MCF 10A (cell line): ENCODE results near the gene SHLD1. TPM values are rescaled to one million over a fixed set of nuclear protein-coding genes. Genes with fewer than 3 reads are reported as not detected.

Source experiments
- BruUV-seq: library from RNA; stranded (reverse); fragments of 400-500 nt; replicated peaks from 2 replicates; lab custom pipeline; 2021; lab: Mats Ljungman, UMichigan
- CTCF ChIA-PET: fragments of 300-600 bp; sonication (Branson Sonifier 250); formaldehyde crosslinking; extraction: SDS; loops from one replicate; lab custom pipeline; 2021; ENCODE audit warnings: antibody characterized with exemption, inconsistent platforms; lab: Yijun Ruan, JAX
- POLR2A ChIA-PET: fragments of 300-600, 350-650 bp; sonication (Branson Sonifier 250); formaldehyde crosslinking; extraction: SDS; loops from one replicate; lab custom pipeline; 2020; ENCODE audit warnings: antibody characterized with exemption, inconsistent platforms; lab: Yijun Ruan, JAX
- DNase-seq: peaks from one replicate; pipeline ENCODE4 v3.0.0-alpha.2; 2018; ENCODE audit not compliant: unreplicated experiment
- H3K27ac Mint-ChIP-seq: one replicate; pipeline ENCODE4 v1.8.0; 2022; ENCODE audit warnings: mild to moderate bottlenecking, low read depth, mixed read lengths; ENCODE audit not compliant: unreplicated experiment
- H3K27me3 Mint-ChIP-seq: one replicate; pipeline ENCODE4 v1.8.0; 2022; ENCODE audit warnings: mixed read lengths; ENCODE audit not compliant: insufficient read depth, unreplicated experiment
- H3K36me3 Mint-ChIP-seq: one replicate; pipeline ENCODE4 v1.8.0; 2022; ENCODE audit warnings: mild to moderate bottlenecking, moderate library complexity, mixed read lengths; ENCODE audit not compliant: insufficient read depth, unreplicated experiment
- H3K4me1 Mint-ChIP-seq: one replicate; pipeline ENCODE4 v1.8.0; 2022; ENCODE audit warnings: mixed read lengths; ENCODE audit not compliant: insufficient read depth, unreplicated experiment
- H3K4me3 Mint-ChIP-seq: one replicate; pipeline ENCODE4 v1.8.0; 2022; ENCODE audit warnings: mild to moderate bottlenecking, moderate library complexity, mixed read lengths; ENCODE audit not compliant: unreplicated experiment
- H3K9me3 Mint-ChIP-seq: one replicate; pipeline ENCODE4 v1.8.0; 2022; ENCODE audit warnings: mixed read lengths; ENCODE audit not compliant: unreplicated experiment
- CTCF ChIP-seq: fragments of 200-600 bp; IDR thresholded peaks from one replicate; pipeline ENCODE4 v1.8.0; 2022; ENCODE audit warnings: antibody characterized with exemption, mild to moderate bottlenecking; ENCODE audit not compliant: unreplicated experiment
- intact Hi-C: fragments of 100-400 bp; cut with micrococcal nuclease; formaldehyde crosslinking; loops from 2 replicates; pipeline ENCODE4 v1.14.1; 2022
- total RNA-seq: library from RNA; stranded (reverse); gene quantifications from 2 replicates; pipeline ENCODE4 v1.2.3, GENCODE V29; 2022

The SHLD1 gene
- total RNA-seq, 1 experiment from 2014 or later = 2.3 TPM

DNA sequence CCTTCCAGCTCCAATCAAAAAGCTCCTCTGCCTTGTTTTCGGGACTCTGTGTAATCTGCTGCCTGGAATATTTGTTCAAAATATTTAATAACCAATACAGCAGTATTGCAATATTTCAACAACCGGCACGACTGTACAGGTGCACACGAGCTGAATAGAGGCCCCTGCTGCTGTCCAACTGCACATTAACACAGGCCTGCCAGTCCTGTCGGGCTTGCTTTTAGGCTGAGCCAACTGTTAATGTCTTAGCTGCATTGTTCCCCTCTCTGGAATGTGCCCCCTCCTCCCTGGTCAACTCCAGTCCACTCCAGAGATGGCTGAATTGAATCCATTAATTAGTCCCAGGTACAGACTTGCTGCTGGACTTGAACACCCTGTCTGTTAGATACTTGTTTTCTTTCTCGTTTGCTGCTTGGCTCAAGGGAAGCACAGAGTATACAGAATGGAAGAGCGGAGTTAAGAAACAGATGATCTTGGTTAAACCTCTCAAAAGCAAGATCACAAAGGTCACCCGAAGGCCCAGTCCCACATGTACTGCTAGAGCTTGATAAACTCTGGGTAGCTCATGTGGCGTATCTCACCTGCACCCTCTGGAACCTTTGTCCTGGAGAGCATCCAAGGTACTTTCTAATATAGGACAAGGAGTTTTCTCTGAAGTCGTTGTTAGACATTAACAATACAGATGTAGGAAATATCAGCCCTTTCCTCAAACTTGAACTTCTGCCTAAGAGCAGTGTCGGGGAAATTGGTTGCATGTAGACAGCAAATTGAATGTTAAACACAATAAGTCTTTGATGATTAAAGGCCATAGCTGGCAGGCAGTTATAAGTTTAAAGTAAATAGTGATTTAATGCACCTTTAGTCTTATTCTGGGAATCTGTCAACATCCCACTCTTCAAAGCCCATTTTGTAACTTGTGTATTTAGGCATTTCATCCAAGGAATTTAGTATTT, 31.9 kb downstream of the SHLD1 start:
- POLR2A ChIA-PET = interaction anchor here (0.6 to 1.6 kb wide), 6 partner anchors 27 to 340 kb away, joined by 3 to 7 read pairs (median 4); no protein-coding TSS in a partner anchor
- no peak overlapping the region for H3K4me3 Mint-ChIP-seq
- CTCF ChIA-PET = interaction anchor here (0.6 to 9.7 kb wide), 12 partner anchors 8 to 576 kb away, joined by 3 to 216 read pairs (median 4); no protein-coding TSS in a partner anchor
- intact Hi-C loops = no loop called here
- no TSS peak for BruUV-seq
- H3K27ac Mint-ChIP-seq = no peak overlapping the region
- no peaks in the 10 kb centered on the region for H3K36me3 Mint-ChIP-seq
- no peaks in the 10 kb centered on the region for H3K27me3 Mint-ChIP-seq
- no peaks in the 10 kb centered on the region for H3K9me3 Mint-ChIP-seq
- peaks cover 13% of the 10 kb centered on the region for H3K4me1 Mint-ChIP-seq
- TF ChIP-seq CTCF = no peak
- DNase-seq = no peak

GRCh38 chr20:5784735-5785134, 34.5 kb downstream of the SHLD1 start:
- CTCF ChIA-PET = interaction anchor here (0.6 to 9.7 kb wide), 6 partner anchors 122 to 301 kb away, joined by 3 to 216 read pairs (median 6); no protein-coding TSS in a partner anchor
- H3K9me3 Mint-ChIP-seq = no peaks in the 10 kb centered on the region
- no peak for TF ChIP-seq CTCF
- BruUV-seq = no TSS peak
- peaks cover 14% of the 10 kb centered on the region for H3K4me1 Mint-ChIP-seq
- POLR2A ChIA-PET = interaction anchor here (0.5 to 1.0 kb wide), 3 partner anchors 12 to 250 kb away, joined by 3 read pairs; no protein-coding TSS in a partner anchor
- no peak overlapping the region for H3K27ac Mint-ChIP-seq
- no peaks in the 10 kb centered on the region for H3K27me3 Mint-ChIP-seq
- no peaks in the 10 kb centered on the region for H3K36me3 Mint-ChIP-seq
- DNase-seq = no peak
- no peak overlapping the region for H3K4me3 Mint-ChIP-seq
- intact Hi-C loops = no loop called here

GRCh38 chr20:5785146-5785545, 34.9 kb downstream of the SHLD1 start:
- H3K27me3 Mint-ChIP-seq = no peaks in the 10 kb centered on the region
- CTCF ChIA-PET = interaction anchor here (0.6 to 9.7 kb wide), 5 partner anchors 122 to 252 kb away, joined by 3 to 216 read pairs (median 4); no protein-coding TSS in a partner anchor

More at GRCh38 chr20:5785146-5785545, 34.9 kb downstream of the SHLD1 start:
- H3K27ac Mint-ChIP-seq = no peak overlapping the region
- H3K9me3 Mint-ChIP-seq = no peaks in the 10 kb centered on the region
- POLR2A ChIA-PET = interaction anchor here (0.5 to 4.8 kb wide), 6 partner anchors 12 to 250 kb away, joined by 3 to 27 read pairs (median 3); no protein-coding TSS in a partner anchor
- no peak overlapping the region for H3K4me3 Mint-ChIP-seq
- intact Hi-C loops = no loop called here
- no peaks in the 10 kb centered on the region for H3K36me3 Mint-ChIP-seq
- no peak for DNase-seq
- no peak for TF ChIP-seq CTCF
- no TSS peak for BruUV-seq
- H3K4me1 Mint-ChIP-seq = peaks cover 14% of the 10 kb centered on the region
